ENCODE data around the gene HIGD2A. TPM values are rescaled to one million over a fixed set of nuclear protein-coding genes. Genes with fewer than 3 reads are reported as not detected.

The HIGD2A gene
- total and polyA plus RNA-seq, 9 of the 15 experiments (the other 6 are each of a cell fraction or from before 2014, with no cell fraction given), result 94.7 to 264 (median 163) TPM

GRCh38 chr5:176361437-176362232, 26.9 kb upstream of the HIGD2A start, which contains the start of gene KIAA1191 (continued):
- no peak for TF ChIP-seq TRIM25 (IDR thresholded peaks at IDR 0.05; ENCODE audit: borderline replicate concordance)
- peak; percentile 93 for TF ChIP-seq CREB3L1 (IDR thresholded peaks at IDR 0.05; ENCODE audit: borderline replicate concordance, low read depth)
- TF ChIP-seq TEAD1 (CRISPR knock-in tag; IDR thresholded peaks at IDR 0.05), result peak in 1 of 2 experiments; percentile 75; a peak in 1 of 4 replicates
- TF ChIP-seq ZC3H8 (IDR thresholded peaks at IDR 0.05), result no peak
- TF ChIP-seq CAMTA2 (CRISPR knock-in tag; conservative IDR thresholded peaks at IDR 0.05), result no peak
- TF ChIP-seq EGR1 (conservative IDR thresholded peaks at IDR 0.05), result peak; percentile 54
- TF ChIP-seq TCF7L2 (IDR thresholded peaks at IDR 0.05; ENCODE audit: low read depth, low read length), result no peak
- 0 out of 2 replicates have a peak, but pooled peaks have one; percentile 11 for TF ChIP-seq ZSCAN32 (CRISPR knock-in tag; IDR thresholded peaks at IDR 0.05)
- TF ChIP-seq ZNF212 (CRISPR knock-in tag; IDR thresholded peaks at IDR 0.05), result no peak
- TF ChIP-seq SMARCB1 (IDR thresholded peaks at IDR 0.05; ENCODE audit: insufficient read length, low read depth), result no peak
- peak; percentile 60; the same call in 1 of the 2 replicates for TF ChIP-seq THRB (CRISPR knock-in tag; conservative IDR thresholded peaks at IDR 0.05)
- no peak for TF ChIP-seq NFE2L1 (tag; IDR thresholded peaks at IDR 0.05; ENCODE audit: borderline replicate concordance, low read depth)
- TF ChIP-seq NR2C2 (CRISPR knock-in tag; IDR thresholded peaks at IDR 0.05), result peak; percentile 66; the same call in 1 of the 2 replicates
- peak; percentile 43; the same call in 1 of the 2 replicates for TF ChIP-seq NR2C2 (tag; IDR thresholded peaks at IDR 0.05)
- peak; percentile 93 for TF ChIP-seq ZNF143 (CRISPR knock-in tag; IDR thresholded peaks at IDR 0.05)
- peak; percentile 95 for TF ChIP-seq POLR2A (conservative IDR thresholded peaks at IDR 0.05)
- TF ChIP-seq ZNF140 (CRISPR knock-in tag; IDR thresholded peaks at IDR 0.05), result no peak
- TF ChIP-seq FUS (optimal IDR thresholded peaks at IDR 0.05; ENCODE audit: low read depth, low read length), result no peak
- TF ChIP-seq ZBTB7A (IDR thresholded peaks at IDR 0.05; ENCODE audit: borderline replicate concordance, control insufficient read depth, low read depth, low read length), result peak; percentile 50; the same call in 1 of the 2 replicates
- TF ChIP-seq EP400 (IDR thresholded peaks at IDR 0.05), result peak; percentile 75
- TF ChIP-seq CHD2 (IDR thresholded peaks at IDR 0.05; ENCODE audit: low read depth, low read length), result peak; percentile 99
- TF ChIP-seq MNT (conservative IDR thresholded peaks at IDR 0.05), result peak; percentile 47 to 72; a peak in 2 of 4 replicates
